Left forelimb (tissue), 1 donor: Measurements from ENCODE around the gene CCDC85C.

Experiments
- DNase-seq: peaks from one replicate; pipeline ENCODE4 v3.0.0-alpha.2; 2018; ENCODE audit warnings: low spot score

CCDC85C gene

GRCh38 chr14:99630202-99630601 is 26.2 kb upstream of the CCDC85C start:
- no peak for DNase-seq

GRCh38 chr14:99628887-99629618 is 25.0 kb upstream of the CCDC85C start:
- peak; percentile 85 for DNase-seq

- no peak for DNase-seq
Measured at GRCh38 chr14:99627510-99628381, 23.7 kb upstream of the CCDC85C start.

GRCh38 chr14:99627100-99627499 is 23.1 kb upstream of the CCDC85C start:
- DNase-seq: no peak

- DNase-seq: no peak
Measured at GRCh38 chr14:99626041-99626648, 22.1 kb upstream of the CCDC85C start.

GRCh38 chr14:99625476-99625875 is 21.5 kb upstream of the CCDC85C start:
- no peak for DNase-seq

- no peak for DNase-seq
Measured at GRCh38 chr14:99624971-99625370, 21.0 kb upstream of the CCDC85C start.

- DNase-seq: no peak
Measured at GRCh38 chr14:99624024-99624423, 20.0 kb upstream of the CCDC85C start.

GRCh38 chr14:99621948-99622347 is 17.9 kb upstream of the CCDC85C start:
- no peak for DNase-seq

GRCh38 chr14:99619835-99620834 is 16.1 kb upstream of the CCDC85C start:
- DNase-seq: no peak

- no peak for DNase-seq
Measured at GRCh38 chr14:99616832-99617800, 13.1 kb upstream of the CCDC85C start.

- no peak for DNase-seq
Measured at GRCh38 chr14:99615497-99616157, 11.6 kb upstream of the CCDC85C start.

GRCh38 chr14:99612738-99613330 is 8.8 kb upstream of the CCDC85C start:
- DNase-seq: no peak

- DNase-seq: no peak
Measured at GRCh38 chr14:99612071-99612737, 8.2 kb upstream of the CCDC85C start.

- no peak for DNase-seq
Measured at GRCh38 chr14:99611646-99612045, 7.6 kb upstream of the CCDC85C start.

- DNase-seq: no peak
Measured at GRCh38 chr14:99609245-99610170, 5.5 kb upstream of the CCDC85C start.

- DNase-seq: no peak
Measured at GRCh38 chr14:99608591-99608990, 4.6 kb upstream of the CCDC85C start.

- no peak for DNase-seq
Measured at GRCh38 chr14:99606359-99606758, 2.4 kb upstream of the CCDC85C start.
